Measurements from ENCODE around the gene SPAG17.

Gene SPAG17

GRCh38 chr1:118049981-118050380 is 135.0 kb downstream of the SPAG17 start:
- DNase-seq, result no peak

- no peak for DNase-seq
Observed at GRCh38 chr1:118047650-118048224, 137.3 kb downstream of the SPAG17 start.

GRCh38 chr1:118047006-118047649 is 137.9 kb downstream of the SPAG17 start:
- DNase-seq, result no peak

GRCh38 chr1:118043624-118044023 is 141.4 kb downstream of the SPAG17 start:
- no peak for DNase-seq

GRCh38 chr1:118042501-118042900 is 142.5 kb downstream of the SPAG17 start:
- no peak for DNase-seq

GRCh38 chr1:118039170-118039569 is 145.9 kb downstream of the SPAG17 start:
- no peak for DNase-seq

GRCh38 chr1:118032883-118033282 is 152.1 kb downstream of the SPAG17 start:
- no peak for DNase-seq

GRCh38 chr1:118028267-118028666 is 156.8 kb downstream of the SPAG17 start:
- DNase-seq, result no peak

- DNase-seq, result no peak
Observed at GRCh38 chr1:118023199-118023598, 161.8 kb downstream of the SPAG17 start.

- no peak for DNase-seq
Observed at GRCh38 chr1:118021668-118022067, 163.4 kb downstream of the SPAG17 start.

GRCh38 chr1:118018060-118018459 is 167.0 kb downstream of the SPAG17 start:
- DNase-seq, result no peak

GRCh38 chr1:118013938-118014337 is 171.1 kb downstream of the SPAG17 start:
- no peak for DNase-seq

GRCh38 chr1:118013336-118013735 is 171.7 kb downstream of the SPAG17 start:
- no peak for DNase-seq

- no peak for DNase-seq
Observed at GRCh38 chr1:118012515-118013124, 172.4 kb downstream of the SPAG17 start.

GRCh38 chr1:118008011-118008410 is 177.0 kb downstream of the SPAG17 start:
- no peak for DNase-seq

- DNase-seq, result no peak
Observed at GRCh38 chr1:118007391-118007790, 177.6 kb downstream of the SPAG17 start.

GRCh38 chr1:118004312-118004711 is 180.7 kb downstream of the SPAG17 start:
- DNase-seq, result no peak

- DNase-seq, result no peak
Observed at GRCh38 chr1:117985973-117986372, 199.1 kb downstream of the SPAG17 start.

- no peak for DNase-seq
Observed at GRCh38 chr1:117985239-117985638, 199.8 kb downstream of the SPAG17 start.

GRCh38 chr1:117981455-117982192 is 203.4 kb downstream of the SPAG17 start:
- DNase-seq, result no peak

- DNase-seq, result no peak
Observed at GRCh38 chr1:117976381-117976780, 208.6 kb downstream of the SPAG17 start.

GRCh38 chr1:117971777-117972176 is 213.3 kb downstream of the SPAG17 start:
- no peak for DNase-seq

GRCh38 chr1:117970252-117970651 is 214.8 kb downstream of the SPAG17 start:
- DNase-seq, result no peak

- no peak for DNase-seq
Observed at GRCh38 chr1:117967881-117968280, 217.1 kb downstream of the SPAG17 start.
